ENCODE measurements around the gene ADAMTS16. TPM values are rescaled to one million over a fixed set of nuclear protein-coding genes. Genes with fewer than 3 reads are reported as not detected.
"Not testable (repeated sequence)": the region's sequence is repeated elsewhere in the genome, so short reads cannot be mapped to it uniquely, and the experiment has no call there.

ADAMTS16 gene
- total RNA-seq, 1 experiment from 2014 or later = 0.28 TPM

- intact Hi-C loops (cut with micrococcal nuclease; ENCODE audit: unreplicated experiment) = no loop called here
- H3K9me3 ChIP-seq (ENCODE audit: low read depth, low read length, poor library complexity, severe bottlenecking) = no peaks in the 10 kb centered on the region
- no peaks in the 10 kb centered on the region for H3K36me3 ChIP-seq (ENCODE audit: insufficient read depth, low read length, poor library complexity, severe bottlenecking)
- no TSS peak for BruUV-seq (replicated peaks)
- peaks cover 27% of the 10 kb centered on the region for H3K27me3 ChIP-seq (replicated peaks; ENCODE audit: insufficient read depth, low read depth, low read length, poor library complexity)
- no peak overlapping the region for H3K4me3 ChIP-seq (ENCODE audit: low read depth, low read length, poor library complexity, severe bottlenecking)
- ChIA-PET CTCF (no interaction called here), POLR2A (ENCODE audit: low non-redundant PET) (no interaction called here)
- no peak for DNase-seq (ENCODE audit: low spot score)
- no peaks in the 10 kb centered on the region for H3K4me1 ChIP-seq (ENCODE audit: insufficient read depth, low read length, poor library complexity, severe bottlenecking)
- no peak overlapping the region for H3K27ac ChIP-seq (ENCODE audit: low read depth, low read length, poor library complexity, severe bottlenecking)
- TF ChIP-seq CTCF (conservative IDR thresholded peaks at IDR 0.05; ENCODE audit: low read depth, low read length) = no peak
- TF ChIP-seq EZH2 (IDR thresholded peaks at IDR 0.05; ENCODE audit: borderline replicate concordance, low read depth, low read length, poor library complexity, severe bottlenecking) = no peak
Observed at GRCh38 chr5:5135957-5136676, 4.0 kb upstream of the ADAMTS16 start.

DNA sequence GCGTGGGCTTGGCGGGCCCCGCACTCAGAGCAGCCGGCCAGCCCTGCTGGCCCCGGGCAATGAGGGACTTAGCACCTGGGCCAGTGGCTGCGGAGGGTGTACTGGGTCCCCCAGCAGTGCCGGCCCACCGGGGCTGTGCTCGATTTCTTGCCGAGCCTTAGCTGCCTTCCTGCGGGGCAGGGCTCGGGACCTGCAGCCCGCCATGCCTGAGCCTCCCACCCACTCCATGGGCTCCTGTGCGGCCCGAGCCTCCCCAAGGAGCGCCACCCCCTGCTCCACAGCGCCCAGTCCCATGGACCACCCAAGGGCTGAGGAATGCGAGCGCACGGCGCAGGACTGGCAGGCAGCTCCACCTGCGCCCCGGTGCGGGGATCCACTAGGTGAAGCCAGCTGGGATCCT, 2.3 kb upstream of the ADAMTS16 start:
- H3K36me3 ChIP-seq (ENCODE audit: insufficient read depth, low read length, poor library complexity, severe bottlenecking); intact Hi-C loops (cut with micrococcal nuclease; ENCODE audit: unreplicated experiment); H3K27ac ChIP-seq (ENCODE audit: low read depth, low read length, poor library complexity, severe bottlenecking); CTCF ChIA-PET; DNase-seq (ENCODE audit: low spot score); H3K4me1 ChIP-seq (ENCODE audit: insufficient read depth, low read length, poor library complexity, severe bottlenecking); POLR2A ChIA-PET (ENCODE audit: low non-redundant PET); H3K9me3 ChIP-seq (ENCODE audit: low read depth, low read length, poor library complexity, severe bottlenecking); BruUV-seq (replicated peaks); H3K4me3 ChIP-seq (ENCODE audit: low read depth, low read length, poor library complexity, severe bottlenecking): not testable (repeated sequence)
- peaks cover 32% of the 10 kb centered on the region for H3K27me3 ChIP-seq (replicated peaks; ENCODE audit: insufficient read depth, low read depth, low read length, poor library complexity)

- Histone ChIP-seq H3K36me3 (ENCODE audit: insufficient read depth, low read length, poor library complexity, severe bottlenecking) (no peaks in the 10 kb centered on the region), H3K27ac (ENCODE audit: low read depth, low read length, poor library complexity, severe bottlenecking) (no peak overlapping the region), H3K4me3 (ENCODE audit: low read depth, low read length, poor library complexity, severe bottlenecking) (peak overlapping the region; percentile 27), H3K4me1 (ENCODE audit: insufficient read depth, low read length, poor library complexity, severe bottlenecking) (no peaks in the 10 kb centered on the region), H3K27me3 (replicated peaks; ENCODE audit: insufficient read depth, low read depth, low read length, poor library complexity) (peaks cover 32% of the 10 kb centered on the region), H3K9me3 (ENCODE audit: low read depth, low read length, poor library complexity, severe bottlenecking) (no peaks in the 10 kb centered on the region)
- CTCF ChIA-PET = no interaction called here
- no peak for TF ChIP-seq EZH2 (IDR thresholded peaks at IDR 0.05; ENCODE audit: borderline replicate concordance, low read depth, low read length, poor library complexity, severe bottlenecking)
- TF ChIP-seq CTCF (conservative IDR thresholded peaks at IDR 0.05; ENCODE audit: low read depth, low read length) = no peak
- POLR2A ChIA-PET (ENCODE audit: low non-redundant PET) = no interaction called here
- DNase-seq (ENCODE audit: low spot score) = no peak
- intact Hi-C loops (cut with micrococcal nuclease; ENCODE audit: unreplicated experiment) = no loop called here
- no TSS peak for BruUV-seq (replicated peaks)
Observed at GRCh38 chr5:5139336-5139776, 774 bp upstream of the ADAMTS16 start.
